ENCODE measurements around the gene RAMAC. TPM values are rescaled to one million over a fixed set of nuclear protein-coding genes. Genes with fewer than 3 reads are reported as not detected.
"Not testable (repeated sequence)": the region's sequence is repeated elsewhere in the genome, so short reads cannot be mapped to it uniquely, and the experiment has no call there.

The RAMAC gene
- total RNA-seq, 1 experiment from 2014 or later = 28.6 TPM

GRCh38 chr15:82966671-82967071 lies 19.3 kb upstream of the RAMAC start:
- no peak for DNase-seq (ENCODE audit: low read depth)

- DNase-seq (ENCODE audit: low read depth) = peak; percentile 87
These were observed 17.9 kb upstream of the RAMAC start for GRCh38 chr15:82968066-82968465.

DNA sequence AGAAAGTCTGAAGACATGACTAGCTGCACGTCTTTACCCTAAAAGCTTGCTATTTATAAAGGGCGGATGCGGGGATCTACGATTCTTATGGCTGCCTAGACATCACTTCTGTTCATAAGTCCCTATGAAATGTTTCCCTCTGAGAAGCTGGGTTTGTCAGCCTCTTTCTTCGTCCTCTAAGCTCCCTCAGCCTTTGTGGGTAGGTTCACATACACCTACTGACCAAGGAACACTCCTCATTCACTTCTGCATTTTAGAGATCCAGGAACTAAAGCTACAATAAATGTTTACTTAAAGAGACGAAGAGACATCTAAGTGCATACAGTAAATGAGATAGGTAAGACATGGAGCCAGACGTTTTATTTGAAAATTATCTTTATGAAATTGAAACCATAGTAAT lies 16.7 kb upstream of the RAMAC start:
- DNase-seq (ENCODE audit: low read depth) = no peak

GRCh38 chr15:82970078-82970686 lies 15.8 kb upstream of the RAMAC start:
- no peak for DNase-seq (ENCODE audit: low read depth)

DNA sequence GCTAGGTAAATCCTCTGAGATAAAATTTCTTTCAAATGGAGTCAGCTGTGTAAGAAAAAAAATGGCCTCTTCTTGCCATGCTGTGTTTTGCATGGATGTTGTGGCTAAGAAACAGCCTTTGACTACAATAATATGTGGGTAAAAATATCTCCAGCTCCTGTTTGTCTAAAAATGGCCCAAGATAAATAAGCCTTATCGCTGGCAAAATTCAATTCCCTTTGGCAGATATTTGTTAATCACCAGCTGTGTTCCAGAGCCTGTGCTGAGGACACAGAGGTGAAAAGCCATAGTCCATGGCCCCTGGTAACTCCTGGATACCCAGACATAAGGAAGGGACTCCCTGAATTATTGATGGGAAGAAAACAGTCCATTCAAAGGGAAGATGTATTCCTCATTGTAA lies 15.3 kb upstream of the RAMAC start:
- DNase-seq (ENCODE audit: low read depth) = no peak

DNA sequence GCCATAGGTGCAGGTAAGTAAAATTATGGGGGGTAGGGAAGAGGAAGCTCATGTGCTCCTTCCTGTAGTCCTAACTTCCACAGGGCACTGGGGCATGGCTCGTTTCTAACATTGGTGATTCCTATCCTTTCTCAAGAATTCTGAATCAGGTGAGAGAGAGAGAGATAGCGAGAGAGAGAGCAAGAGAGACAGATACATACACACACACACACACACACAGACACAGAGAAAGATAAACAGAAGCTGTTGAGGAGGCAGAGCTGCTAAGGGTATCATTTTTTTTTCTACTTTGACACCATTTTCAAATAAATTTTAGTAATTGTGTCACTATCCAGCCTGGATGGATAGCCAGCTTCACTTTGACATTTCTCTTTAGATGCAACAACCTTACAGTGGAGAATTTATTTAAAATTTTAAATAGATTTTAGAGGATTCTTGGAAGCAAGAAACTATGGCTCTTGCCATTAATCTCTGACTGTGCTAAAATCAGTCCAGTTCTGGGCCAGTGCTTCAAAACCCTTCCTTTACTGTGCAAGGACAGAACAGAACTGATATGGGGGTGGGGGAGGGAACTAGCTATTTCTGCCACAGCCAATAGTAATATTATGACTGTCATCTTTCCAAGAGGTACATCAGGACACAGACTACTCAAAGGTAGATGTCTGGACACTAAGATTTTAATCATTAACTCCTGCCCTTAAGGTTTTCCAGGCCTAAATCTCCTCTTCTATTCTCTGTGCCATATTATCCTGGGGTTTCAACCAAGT lies 14.6 kb upstream of the RAMAC start:
- no peak for DNase-seq (ENCODE audit: low read depth)

GRCh38 chr15:82972990-82973389 lies 13.0 kb upstream of the RAMAC start:
- DNase-seq (ENCODE audit: low read depth) = no peak

GRCh38 chr15:82977076-82977475 lies 8.9 kb upstream of the RAMAC start:
- no peak for DNase-seq (ENCODE audit: low read depth)

DNA sequence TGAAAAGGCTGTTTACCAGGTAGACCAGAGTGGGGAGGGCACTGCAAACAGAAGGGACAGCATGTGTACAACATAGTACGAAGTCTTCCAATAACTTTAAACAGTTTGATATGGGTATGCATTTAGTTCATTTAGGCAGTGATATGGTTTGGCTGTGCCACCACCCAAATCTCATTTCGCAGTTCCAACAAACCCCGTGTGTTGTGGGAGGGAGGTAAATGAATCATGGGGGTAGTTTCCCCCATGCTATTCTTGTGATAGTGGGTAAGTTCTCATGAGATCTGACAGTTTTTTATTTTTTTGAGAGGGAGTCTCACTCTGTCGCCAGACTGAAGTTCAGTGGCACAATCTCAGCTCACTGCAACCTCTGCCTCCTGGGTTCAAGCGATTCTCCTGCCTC lies 7.6 kb upstream of the RAMAC start:
- DNase-seq (ENCODE audit: low read depth) = no peak

DNA sequence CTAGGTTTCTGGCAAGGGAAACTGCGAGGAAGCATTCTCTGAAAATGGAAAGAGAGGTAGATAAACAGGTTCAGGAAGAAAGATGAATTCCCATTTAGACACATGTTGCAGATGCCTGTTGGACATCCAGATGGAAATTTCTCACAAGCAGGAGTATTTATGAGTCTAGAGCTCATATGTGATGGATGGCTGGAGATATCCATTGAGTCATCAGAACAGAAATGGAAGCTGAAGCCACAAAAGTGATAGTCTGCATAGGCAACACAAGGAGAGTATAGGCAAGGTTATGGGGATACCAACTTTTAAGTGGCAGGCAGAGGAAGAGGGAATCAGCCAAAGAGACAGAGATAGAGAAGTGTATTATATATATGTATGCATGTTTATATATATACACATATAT lies 6.3 kb upstream of the RAMAC start:
- DNase-seq (ENCODE audit: low read depth) = no peak

DNA sequence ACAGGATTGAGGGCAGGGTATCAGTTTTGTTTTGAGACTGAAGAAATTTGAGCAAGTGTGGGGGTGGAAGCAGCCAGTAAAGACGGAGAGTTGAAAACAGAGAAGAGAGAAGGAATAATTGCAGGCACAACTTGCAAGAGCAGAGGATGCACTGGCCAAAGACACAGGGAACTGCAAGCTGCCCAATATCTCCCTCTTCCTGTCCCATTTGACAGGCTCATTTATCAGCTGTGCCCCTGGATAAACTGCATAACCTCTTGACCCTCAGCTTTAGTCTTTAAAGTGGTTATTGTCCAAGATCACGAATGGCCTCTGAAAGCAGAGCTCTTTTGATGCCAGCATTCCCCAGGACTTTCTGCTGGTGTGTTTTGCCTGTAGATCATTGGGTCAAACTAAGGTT lies 5.0 kb upstream of the RAMAC start:
- no peak for DNase-seq (ENCODE audit: low read depth)

DNA sequence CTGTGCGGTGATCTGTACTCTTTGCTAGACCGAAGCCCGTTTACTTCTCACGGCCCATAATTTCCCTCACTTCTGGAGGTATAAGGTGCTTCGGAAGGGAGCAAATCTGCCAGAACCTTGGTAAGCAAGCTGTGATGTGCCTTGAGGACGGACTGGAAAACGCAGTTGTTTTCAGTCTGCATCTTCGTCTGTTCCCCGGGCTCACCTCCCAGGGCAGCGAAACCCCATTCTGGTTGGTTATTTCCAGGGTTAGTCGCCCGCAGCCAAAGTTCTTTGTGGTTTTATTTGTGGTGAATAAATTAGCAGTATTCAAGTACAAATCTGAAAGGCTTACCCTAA lies 401 bp downstream of the RAMAC start:
- no peak for DNase-seq (ENCODE audit: low read depth)

- no peak for DNase-seq (ENCODE audit: low read depth)
These were observed 6.5 kb downstream of the RAMAC start for GRCh38 chr15:82992436-82992998.

- no peak for DNase-seq (ENCODE audit: low read depth)
These were observed 7.1 kb downstream of the RAMAC start for GRCh38 chr15:82993144-82993543.

DNA sequence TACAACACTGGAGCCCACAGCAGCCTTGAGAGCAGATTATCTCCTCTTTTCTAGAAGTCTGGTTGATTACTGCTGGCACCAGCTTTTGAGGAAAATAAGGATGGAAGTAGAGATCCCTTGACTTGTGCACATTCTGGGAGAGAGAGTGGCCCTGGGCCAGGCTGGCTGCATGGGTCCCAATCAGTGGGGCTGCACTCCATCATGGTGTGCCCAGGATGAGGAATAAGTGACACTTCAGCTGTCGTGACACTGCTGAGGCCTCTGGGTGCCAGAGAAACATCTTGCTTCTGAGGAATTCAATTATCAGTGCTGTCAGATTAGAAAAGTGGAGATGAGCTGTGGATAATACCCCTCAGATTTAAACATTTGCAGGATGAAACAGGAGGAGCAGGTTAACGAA lies 9.1 kb downstream of the RAMAC start:
- DNase-seq (ENCODE audit: low read depth) = no peak

DNA sequence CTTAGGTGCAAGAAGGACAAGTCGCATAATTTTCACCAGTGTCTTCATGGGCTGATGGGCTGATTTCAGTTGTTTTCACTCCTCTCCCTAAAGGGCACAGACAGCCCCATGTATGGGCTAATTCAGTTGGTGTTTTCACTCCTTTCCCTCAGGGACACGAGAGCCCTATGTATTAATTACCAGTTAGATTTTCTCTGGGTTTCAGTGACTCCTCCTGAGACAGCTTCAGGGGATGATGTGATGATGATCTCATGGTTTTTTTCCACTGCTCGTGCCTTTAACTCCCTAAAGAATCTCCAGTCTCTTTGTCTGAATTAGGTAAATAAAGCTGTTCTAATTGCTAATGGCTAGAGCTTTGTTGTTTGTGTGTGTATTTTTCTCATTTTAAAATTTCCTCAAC lies 9.9 kb downstream of the RAMAC start:
- DNase-seq (ENCODE audit: low read depth) = peak; percentile 8

DNA sequence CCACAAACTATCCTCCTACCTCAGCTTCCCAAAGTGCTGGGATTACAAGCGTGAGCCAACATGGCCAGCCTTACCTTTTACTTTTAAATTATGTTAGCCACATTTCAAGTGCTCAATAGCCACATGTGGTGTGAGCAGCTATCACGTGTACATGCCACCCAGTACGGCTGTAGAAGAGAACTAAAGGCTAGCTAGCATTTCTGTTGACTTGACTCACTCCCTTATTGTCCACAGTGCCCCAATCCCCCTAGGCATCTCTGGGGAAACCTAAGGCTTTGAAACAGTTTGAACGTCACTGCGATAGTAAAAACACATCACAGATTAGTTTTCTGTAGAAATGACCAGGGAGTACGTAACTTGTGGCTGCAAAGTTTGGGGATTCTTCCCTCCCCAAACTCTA lies 13.4 kb downstream of the RAMAC start:
- no peak for DNase-seq (ENCODE audit: low read depth)

GRCh38 chr15:82999905-83000671 lies 14.1 kb downstream of the RAMAC start:
- DNase-seq (ENCODE audit: low read depth) = peak; percentile 62

DNA sequence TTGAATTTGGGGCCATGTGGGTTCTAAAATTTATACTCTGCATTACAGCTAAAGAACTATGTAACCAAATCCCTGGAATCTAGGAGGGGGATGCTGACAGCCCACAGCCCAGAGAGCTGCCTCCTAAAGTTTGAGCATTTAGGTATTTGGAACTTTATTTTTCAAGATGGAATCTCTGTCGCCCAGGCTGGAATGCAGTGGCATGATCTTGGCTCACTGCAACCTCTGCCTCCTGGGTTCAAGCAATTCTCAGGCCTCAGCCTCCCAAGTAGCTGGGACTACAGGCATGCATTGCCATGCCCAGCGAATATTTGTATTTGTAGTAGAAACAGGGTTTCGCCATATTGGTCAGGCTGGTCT lies 14.6 kb downstream of the RAMAC start:
- not testable (repeated sequence) for DNase-seq (ENCODE audit: low read depth)

DNA sequence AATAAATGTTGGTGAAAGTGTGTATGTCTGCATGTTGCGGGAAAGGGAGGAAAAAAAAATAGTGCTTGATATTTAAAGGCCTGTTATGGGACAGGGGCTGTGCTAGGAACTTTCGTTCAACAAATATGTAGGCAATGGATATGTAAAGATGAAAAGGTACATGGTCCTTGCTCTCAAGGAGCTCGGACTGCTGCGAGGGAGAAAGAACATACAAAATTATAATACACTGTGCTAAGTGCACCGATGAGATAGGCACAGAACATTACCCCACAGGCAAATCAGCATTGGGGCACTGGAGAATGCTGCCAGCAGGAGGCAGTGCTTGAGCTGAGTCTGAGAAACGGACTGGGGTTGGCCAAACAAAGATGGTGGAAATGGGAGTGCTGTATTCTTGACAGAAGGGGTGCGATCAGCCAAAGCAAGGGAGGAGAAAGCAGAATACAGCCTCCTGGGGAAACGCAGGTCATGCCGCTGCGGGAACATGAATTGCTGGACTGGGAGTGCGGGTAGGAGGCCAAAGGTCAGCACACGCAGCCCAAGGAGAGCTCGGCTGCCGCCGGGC lies 24.8 kb downstream of the RAMAC start:
- peak; percentile 83 for DNase-seq (ENCODE audit: low read depth)

DNA sequence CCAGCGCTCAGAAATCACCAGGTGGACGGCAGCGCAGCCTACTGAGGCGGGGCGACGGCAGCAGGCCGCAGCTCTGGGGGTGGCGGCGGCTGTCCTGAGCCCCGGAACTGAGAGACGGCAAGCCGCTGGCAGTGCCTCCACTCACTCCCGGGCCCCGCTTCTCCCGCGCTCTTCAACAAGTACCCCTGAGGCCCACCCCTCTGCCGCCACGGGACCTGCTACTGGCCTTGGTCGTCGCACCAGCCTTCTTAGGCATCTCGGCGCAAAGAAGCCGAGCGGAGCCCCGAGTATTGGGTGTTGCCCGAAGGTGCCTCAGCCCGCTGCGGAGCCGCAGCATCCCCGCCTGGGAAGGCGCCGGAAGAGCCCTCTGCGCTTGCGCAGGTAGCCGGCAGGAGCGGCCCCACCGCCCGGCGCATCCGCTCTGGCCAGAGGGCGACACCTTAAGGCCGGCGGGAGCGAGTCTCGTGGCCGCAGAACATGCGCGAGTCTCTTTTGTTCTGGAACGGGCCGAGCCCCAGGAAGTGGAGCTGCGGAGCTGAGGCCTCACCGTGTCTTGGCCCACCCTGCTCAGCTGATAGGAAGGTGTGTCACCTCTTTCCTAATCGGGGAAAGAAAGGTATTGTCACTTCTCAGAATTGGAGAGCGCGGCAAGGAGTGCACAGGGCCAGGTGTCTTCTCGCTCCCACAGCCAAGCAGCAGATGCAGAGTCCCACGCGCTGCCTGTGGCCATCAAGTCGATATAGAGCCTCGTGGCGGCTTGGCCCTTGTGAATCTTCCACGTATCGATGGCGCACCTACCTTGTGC lies 25.5 kb downstream of the RAMAC start, which contains the start of gene C15orf40:
TSS of gene C15orf40 (minus strand) at position 369 of the 805 bp plus-strand sequence. CDS start at position 337, 32 bp downstream.
- DNase-seq (ENCODE audit: low read depth) = peak; percentile 89
